Muscle layer of colon (tissue), 2 donors: Measurements from ENCODE around the gene TNXB.
"Not testable (repeated sequence)": the region's sequence is repeated elsewhere in the genome, so short reads cannot be mapped to it uniquely, and the experiment has no call there.

Source experiments
- H3K27ac ChIP-seq: one replicate; pipeline ENCODE4 v1.7.0; 2013; ENCODE audit warnings: low read depth, mild to moderate bottlenecking, low read length, moderate library complexity
- H3K27me3 ChIP-seq, 2 donors: one replicate each; pipeline ENCODE4 v1.7.0; 2013; ENCODE audit warnings: low read length in 2 of 2, mild to moderate bottlenecking in 2 of 2; ENCODE audit not compliant: insufficient read depth in 2 of 2, control insufficient read depth in 1 of 2
- H3K36me3 ChIP-seq: one replicate; pipeline ENCODE4 v1.7.0; 2013; ENCODE audit warnings: mild to moderate bottlenecking, low read length; ENCODE audit not compliant: insufficient read depth
- H3K4me1 ChIP-seq: one replicate; pipeline ENCODE4 v1.7.0; 2013; ENCODE audit warnings: mild to moderate bottlenecking, low read length; ENCODE audit not compliant: insufficient read depth
- H3K4me3 ChIP-seq, 2 donors: one replicate each; pipeline ENCODE4 v1.7.0; 2013; ENCODE audit warnings: low read length in 2 of 2, low read depth in 1 of 2, mild to moderate bottlenecking in 1 of 2, moderate library complexity in 1 of 2
- H3K9ac ChIP-seq: one replicate; pipeline ENCODE4 v1.7.0; 2013; ENCODE audit warnings: low read length
- H3K9me3 ChIP-seq: one replicate; pipeline ENCODE4 v1.7.0; 2013; ENCODE audit warnings: mild to moderate bottlenecking, low read length
- donor health status: abdominal sarcoma.
- donor health status: Adenocarcinoma of cecum.

The TNXB gene

DNA sequence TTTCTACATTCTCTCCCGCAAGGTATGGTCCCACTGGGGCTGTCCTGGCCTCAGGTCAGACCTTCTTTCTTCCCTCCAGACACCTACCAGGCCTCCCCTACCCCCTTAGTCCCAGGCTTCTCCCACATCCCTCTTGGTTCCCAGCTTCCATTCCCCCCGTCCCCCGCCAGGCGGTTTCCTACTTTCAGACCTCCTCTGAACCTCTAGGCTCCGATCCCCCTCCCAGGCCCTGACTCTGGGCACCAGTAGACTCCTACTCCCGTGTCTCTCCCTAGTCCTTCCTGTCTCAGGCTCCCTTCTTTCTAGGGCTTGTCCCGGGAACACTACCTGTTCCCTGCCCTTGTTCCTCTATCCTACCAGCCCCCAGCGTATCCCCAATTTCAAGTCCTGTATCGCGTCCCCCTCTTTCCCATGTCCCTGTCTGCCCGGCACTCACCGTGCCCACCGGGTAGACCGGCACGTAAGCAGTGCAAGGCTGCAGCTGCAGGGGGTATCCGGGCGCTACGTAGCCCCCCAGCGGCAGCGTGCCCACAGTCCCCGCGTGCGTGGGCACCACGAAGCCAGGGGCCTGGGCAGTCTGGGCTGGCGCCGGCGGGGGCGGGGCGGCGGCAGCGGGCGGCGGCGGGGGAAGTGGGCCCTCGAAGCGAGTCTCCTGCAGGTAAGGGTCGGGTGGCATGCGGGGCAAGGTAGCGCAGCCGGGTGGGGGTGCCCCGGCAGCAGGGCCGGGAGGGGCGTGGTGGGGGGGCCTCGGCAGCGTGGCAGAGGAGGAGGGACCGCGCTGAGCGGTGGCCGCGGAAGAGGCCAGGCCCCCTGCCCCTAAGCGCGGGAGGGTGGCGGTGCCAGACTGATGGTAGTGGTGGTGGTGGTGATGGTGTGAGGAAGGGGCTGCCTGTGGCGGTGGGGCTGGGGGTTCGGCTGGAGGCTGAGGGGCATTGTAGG is 41.1 kb upstream of the TNXB start:
- Histone ChIP-seq H3K9me3 (no peaks in the 10 kb centered on the region), H3K4me3 (peak overlapping the region in 1 of 2 donors; percentile 86), H3K27ac (peak overlapping the region; percentile 46), H3K36me3 (no peaks in the 10 kb centered on the region), H3K9ac (no peak overlapping the region), H3K27me3 (no peaks in the 10 kb centered on the region), H3K4me1 (peaks cover 28% of the 10 kb centered on the region)

DNA sequence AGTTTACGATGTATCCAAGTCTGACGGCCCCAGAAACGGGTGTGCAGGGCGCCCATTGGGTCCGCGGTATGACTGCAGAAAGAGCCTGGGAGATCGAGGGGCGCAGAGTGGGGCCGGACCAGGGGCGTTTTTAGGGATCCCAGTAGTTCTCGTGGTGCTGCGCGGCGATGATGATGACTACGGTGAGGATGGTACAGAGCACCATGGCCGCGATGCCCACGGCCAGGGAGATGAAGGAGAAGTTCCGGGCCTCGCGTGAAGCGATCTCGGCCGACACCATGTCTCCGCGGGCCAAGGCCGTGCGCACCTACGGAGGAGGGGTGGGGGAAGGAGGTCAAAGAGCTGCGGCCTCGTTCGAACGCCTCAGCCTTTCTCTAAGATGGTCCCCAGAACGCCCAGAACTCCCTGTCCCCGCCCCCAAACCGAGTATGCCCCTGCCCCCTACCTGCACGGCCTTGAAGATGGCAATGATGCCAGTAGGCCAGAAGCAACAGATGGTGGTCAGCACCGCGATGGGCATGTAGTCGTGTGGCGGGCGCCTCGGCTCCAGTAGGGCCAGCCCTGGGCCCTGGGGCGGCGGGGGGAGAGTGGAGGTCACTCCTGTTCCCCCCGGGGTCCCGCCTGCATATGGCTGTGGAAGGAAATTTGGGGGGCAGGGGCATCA is 40.1 kb upstream of the TNXB start:
- no peaks in the 10 kb centered on the region for H3K36me3 ChIP-seq
- H3K27me3 ChIP-seq = no peaks in the 10 kb centered on the region
- H3K4me3 ChIP-seq = no peak overlapping the region
- peaks cover 23% of the 10 kb centered on the region for H3K4me1 ChIP-seq
- H3K27ac ChIP-seq = no peak overlapping the region
- H3K9ac ChIP-seq = no peak overlapping the region
- H3K9me3 ChIP-seq = no peaks in the 10 kb centered on the region

DNA sequence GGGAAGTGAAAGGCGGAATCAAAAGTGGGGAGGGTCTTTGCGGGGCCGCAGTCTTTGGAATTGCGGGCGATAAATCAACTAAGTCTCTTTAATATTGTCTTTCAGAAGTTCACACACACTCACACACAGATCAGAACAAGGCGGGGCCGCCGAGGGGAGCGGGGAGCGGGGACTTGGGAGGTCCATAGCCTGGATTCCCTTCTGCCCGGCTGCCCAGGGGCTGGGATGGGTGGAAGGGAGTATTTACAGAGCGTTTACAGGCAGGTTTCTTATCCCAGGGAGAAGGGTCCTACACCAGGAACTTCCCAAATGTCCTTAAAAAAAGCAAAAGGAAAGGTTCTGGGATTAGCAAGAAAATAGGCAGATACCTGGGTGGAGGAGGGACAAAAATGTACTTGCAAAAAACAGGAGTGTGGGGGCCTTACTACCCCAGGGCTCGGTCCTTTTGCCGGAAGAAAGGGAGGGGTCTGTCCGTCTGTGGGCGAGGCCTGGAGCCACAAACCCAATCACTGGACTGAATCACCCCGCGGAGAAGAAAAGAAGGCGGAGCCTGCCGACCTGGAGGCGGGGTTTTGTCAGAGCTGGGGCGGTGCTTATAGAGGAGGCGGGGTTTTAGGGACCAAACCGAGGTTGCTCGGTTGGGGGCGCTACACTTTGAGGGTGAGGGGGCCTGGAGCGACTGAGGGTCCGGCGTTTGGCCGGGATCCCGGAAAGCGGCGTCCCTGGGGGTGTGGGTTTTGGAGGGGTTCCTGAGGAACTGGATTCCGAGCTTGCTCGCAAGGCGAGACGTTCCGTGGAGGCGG is 39.4 kb upstream of the TNXB start:
- Histone ChIP-seq H3K4me3 (no peak overlapping the region), H3K27ac (no peak overlapping the region), H3K27me3 (no peaks in the 10 kb centered on the region), H3K4me1 (peaks cover 23% of the 10 kb centered on the region), H3K9me3 (no peaks in the 10 kb centered on the region), H3K36me3 (no peaks in the 10 kb centered on the region), H3K9ac (no peak overlapping the region)

DNA sequence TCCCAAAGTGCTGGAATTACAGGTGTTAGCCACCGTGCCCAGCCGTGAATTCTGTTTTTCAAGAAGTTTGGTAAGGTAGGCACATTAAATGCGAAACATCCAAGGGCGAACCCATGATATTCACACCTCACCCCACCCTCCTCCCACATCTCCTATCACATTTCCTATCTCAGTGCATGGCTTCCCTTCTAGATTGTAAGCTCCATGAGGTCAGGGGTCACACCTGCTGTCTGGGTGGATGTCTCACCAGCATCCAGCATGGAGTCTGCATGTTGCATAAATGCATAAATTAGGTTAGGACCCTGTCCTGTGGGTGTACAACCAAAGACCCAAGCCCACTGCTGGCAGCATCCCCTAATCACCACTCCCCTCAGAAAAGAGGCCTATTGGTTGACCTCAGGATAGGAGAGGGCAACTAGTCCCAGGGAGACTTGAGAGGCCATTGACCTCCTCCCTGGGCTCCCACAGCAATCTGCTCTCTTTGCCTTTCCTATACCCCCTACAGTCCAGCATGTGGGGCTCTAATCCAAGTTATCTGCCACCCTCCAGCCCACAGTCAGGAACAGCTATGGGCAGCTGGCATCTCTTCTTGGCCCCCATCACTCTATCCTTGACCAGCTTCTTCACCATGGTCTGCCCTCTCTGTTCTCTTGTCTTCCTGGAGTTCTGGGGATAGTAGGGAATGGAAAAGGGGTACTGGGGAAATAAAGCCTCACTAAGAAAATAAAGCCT is 38.4 kb upstream of the TNXB start:
- H3K4me3 ChIP-seq = no peak overlapping the region
- peaks cover 16% of the 10 kb centered on the region for H3K4me1 ChIP-seq
- no peak overlapping the region for H3K27ac ChIP-seq
- H3K9ac ChIP-seq = no peak overlapping the region
- no peaks in the 10 kb centered on the region for H3K36me3 ChIP-seq
- no peaks in the 10 kb centered on the region for H3K27me3 ChIP-seq
- H3K9me3 ChIP-seq = no peaks in the 10 kb centered on the region

DNA sequence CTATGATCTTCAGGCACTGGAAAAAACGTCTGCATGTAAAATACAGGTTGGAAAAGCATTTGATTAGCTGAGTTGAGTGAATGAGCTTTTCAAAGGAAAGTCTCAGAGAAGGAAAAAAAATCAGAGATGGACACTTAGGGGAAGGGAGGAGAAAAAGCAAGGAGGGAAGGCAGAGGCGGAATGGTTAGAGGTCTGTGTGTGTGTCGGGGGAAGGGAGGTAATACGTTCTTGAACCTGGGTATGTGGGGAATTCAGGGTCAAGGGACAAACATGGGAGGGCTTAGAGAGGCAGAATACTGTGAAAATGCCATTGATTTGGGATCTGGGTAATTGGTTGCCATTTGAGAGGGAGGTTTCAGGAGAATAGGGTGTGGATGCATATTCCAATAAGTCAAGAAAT is 37.5 kb upstream of the TNXB start:
- no peak overlapping the region for H3K27ac ChIP-seq
- H3K27me3 ChIP-seq = no peaks in the 10 kb centered on the region

DNA sequence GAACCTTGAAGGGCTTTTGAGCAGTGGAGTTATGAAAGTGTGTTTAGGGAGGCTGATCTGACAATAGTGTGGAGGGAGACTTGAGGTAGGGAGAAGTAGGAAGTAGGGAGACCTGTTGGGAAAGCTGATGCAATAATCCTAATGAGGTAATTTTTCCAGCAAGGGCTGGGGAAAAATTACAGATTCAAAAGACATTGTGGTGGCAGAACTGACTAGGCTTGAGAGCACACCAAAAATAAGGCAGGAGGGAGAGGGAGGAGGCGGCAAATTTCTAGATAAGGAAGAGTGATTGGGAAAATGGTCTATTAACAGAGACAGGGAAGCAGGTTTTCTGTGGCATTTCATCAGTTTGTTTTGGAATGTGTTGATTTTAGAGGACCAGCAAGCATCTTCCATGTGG is 37.1 kb upstream of the TNXB start:
- peaks cover 7% of the 10 kb centered on the region for H3K4me1 ChIP-seq
- no peaks in the 10 kb centered on the region for H3K27me3 ChIP-seq
- no peaks in the 10 kb centered on the region for H3K9me3 ChIP-seq
- H3K9ac ChIP-seq = no peak overlapping the region
- no peaks in the 10 kb centered on the region for H3K36me3 ChIP-seq
- no peak overlapping the region for H3K27ac ChIP-seq
- H3K4me3 ChIP-seq = no peak overlapping the region

More for the DNA sequence above, 37.5 kb upstream of the TNXB start:
- peaks cover 10% of the 10 kb centered on the region for H3K4me1 ChIP-seq
- no peaks in the 10 kb centered on the region for H3K36me3 ChIP-seq
- H3K4me3 ChIP-seq = no peak overlapping the region
- H3K9ac ChIP-seq = no peak overlapping the region
- H3K9me3 ChIP-seq = no peaks in the 10 kb centered on the region

DNA sequence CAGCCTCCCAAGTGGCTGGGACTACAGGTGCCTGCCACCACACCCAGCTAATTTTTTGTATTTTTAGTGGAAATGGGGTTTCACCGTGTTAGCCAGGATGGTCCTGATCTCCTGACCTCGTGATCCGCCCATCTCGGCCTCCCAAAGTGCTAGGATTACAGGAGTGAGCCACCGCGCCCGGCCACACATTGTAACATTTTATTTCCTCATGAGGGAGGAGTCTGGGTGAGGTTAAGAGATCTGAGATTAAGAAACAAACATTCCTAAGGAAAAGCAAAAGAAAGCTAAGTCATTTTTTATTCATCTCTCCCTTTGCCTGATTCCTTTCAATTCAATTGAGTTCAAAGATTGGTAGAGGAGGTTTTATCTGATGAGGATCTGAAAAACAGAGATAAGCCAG is 35.1 kb upstream of the TNXB start:
- H3K27me3 ChIP-seq, H3K27ac ChIP-seq, H3K9me3 ChIP-seq, H3K4me3 ChIP-seq, H3K4me1 ChIP-seq, H3K9ac ChIP-seq, H3K36me3 ChIP-seq: not testable (repeated sequence)

DNA sequence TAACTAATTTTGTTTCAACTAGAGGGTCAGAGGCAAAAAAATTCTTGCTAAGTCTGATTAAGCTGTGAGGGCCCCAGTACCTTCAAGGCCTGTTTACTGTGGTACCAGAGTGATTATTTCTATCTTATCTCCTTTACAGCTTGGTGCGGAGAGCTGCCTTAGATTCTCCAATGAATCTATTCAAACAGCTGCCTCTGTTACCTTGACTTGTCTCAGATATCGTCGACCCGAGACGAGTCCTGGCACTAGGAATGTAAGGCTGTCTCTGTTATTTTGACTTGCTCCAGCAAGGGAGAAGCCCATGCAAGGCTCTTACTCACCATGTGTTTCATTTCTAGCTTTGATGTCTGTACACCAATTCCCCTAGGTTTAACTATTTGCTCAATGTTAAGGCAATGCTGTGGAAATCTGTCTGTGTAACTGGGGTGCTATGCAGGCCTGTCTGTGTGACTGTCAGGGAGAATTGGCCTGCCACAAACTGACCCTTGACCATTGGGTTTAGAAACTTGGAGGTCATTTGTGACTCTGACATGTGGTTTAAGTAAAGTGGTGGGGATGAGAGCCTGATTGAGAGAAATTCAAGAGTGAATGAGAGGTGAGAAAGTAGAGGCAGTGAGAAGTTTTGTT is 31.4 kb upstream of the TNXB start:
- Histone ChIP-seq H3K4me3 (no peak overlapping the region), H3K27ac (no peak overlapping the region), H3K9ac (no peak overlapping the region)

DNA sequence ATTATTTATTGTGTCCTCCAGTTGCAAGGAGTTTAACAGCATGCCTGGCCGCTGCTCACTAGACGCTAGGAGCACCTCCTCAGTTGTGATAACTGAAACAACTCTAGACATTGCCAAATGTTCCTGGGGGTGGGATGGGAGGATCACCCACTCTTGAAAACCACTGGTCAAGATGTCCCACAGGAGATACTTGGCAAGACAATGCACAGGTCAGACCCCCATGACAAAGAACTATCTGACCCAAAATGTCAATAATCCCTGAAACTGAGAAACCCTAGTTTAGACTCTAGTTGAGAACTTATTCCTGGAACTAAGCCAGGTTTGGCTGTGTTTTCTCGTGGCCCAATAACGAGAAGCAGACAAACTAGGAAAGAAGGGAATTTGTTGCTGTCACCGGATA is 30.5 kb upstream of the TNXB start:
- Histone ChIP-seq H3K9me3 (no peaks in the 10 kb centered on the region), H3K4me3 (no peak overlapping the region), H3K36me3 (no peaks in the 10 kb centered on the region), H3K27ac (no peak overlapping the region), H3K4me1 (no peaks in the 10 kb centered on the region), H3K9ac (no peak overlapping the region), H3K27me3 (no peaks in the 10 kb centered on the region)

More for the DNA sequence above, 31.4 kb upstream of the TNXB start:
- no peaks in the 10 kb centered on the region for H3K4me1 ChIP-seq
- H3K9me3 ChIP-seq = no peaks in the 10 kb centered on the region
- H3K36me3 ChIP-seq = no peaks in the 10 kb centered on the region
- no peaks in the 10 kb centered on the region for H3K27me3 ChIP-seq

DNA sequence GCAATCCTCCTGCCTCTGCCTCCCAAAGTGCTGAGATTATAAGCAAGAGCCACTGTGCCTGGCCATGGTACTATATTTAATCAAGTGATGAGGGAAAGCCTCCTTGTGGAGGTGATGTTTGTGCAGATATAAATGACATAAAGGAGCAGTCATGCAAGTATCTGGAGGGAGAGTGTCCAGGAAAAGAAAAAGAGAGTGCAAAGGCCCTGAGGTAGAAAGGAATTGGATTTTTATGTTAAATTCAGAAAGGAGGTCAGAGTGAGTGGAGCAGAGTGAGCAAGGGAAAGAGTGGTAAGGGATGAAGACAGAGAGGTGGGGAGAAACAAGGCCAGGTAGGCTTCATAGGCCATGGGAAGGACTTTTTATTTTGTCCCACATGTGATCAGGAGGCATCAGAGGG is 28.3 kb upstream of the TNXB start:
- H3K4me1 ChIP-seq = no peaks in the 10 kb centered on the region
- H3K27me3 ChIP-seq = no peaks in the 10 kb centered on the region
- H3K36me3 ChIP-seq = no peaks in the 10 kb centered on the region
- H3K9me3 ChIP-seq = no peaks in the 10 kb centered on the region
- H3K4me3 ChIP-seq = no peak overlapping the region
- no peak overlapping the region for H3K9ac ChIP-seq
- H3K27ac ChIP-seq = no peak overlapping the region
